ENCODE results near the gene PPIE.

DNA sequence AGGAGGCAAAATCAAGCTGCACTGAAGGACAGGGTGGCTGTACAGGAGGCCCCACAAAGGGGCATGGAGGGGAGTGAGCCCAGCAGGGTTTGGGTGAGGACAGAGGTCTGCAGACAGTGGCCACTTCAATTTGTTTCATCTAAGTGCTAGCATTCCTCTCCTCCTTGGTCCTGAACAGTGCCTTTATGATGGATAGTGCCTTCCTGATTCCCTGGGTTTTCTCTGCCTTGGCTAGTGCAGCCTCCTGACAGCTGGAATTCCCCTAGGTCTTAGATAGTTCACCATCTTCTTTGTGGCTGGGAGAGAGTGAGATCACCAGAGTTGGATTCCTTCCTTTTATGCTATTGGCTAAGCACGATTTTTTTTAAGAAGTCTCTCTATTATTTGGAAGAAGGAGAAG is 43.7 kb upstream of the PPIE start:
- TF ChIP-seq, protein P1, sequence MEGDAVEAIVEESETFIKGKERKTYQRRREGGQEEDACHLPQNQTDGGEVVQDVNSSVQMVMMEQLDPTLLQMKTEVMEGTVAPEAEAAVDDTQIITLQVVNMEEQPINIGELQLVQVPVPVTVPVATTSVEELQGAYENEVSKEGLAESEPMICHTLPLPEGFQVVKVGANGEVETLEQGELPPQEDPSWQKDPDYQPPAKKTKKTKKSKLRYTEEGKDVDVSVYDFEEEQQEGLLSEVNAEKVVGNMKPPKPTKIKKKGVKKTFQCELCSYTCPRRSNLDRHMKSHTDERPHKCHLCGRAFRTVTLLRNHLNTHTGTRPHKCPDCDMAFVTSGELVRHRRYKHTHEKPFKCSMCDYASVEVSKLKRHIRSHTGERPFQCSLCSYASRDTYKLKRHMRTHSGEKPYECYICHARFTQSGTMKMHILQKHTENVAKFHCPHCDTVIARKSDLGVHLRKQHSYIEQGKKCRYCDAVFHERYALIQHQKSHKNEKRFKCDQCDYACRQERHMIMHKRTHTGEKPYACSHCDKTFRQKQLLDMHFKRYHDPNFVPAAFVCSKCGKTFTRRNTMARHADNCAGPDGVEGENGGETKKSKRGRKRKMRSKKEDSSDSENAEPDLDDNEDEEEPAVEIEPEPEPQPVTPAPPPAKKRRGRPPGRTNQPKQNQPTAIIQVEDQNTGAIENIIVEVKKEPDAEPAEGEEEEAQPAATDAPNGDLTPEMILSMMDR (IDR thresholded peaks at IDR 0.05): no peak
- TF ChIP-seq POLR2AphosphoS5 (IDR thresholded peaks at IDR 0.05) (no peak), POLR2A (IDR thresholded peaks at IDR 0.05) (no peak)

Measured in prostate gland (tissue), 2 donors.